HEK293T (cell line): ENCODE measurements around the gene PLCL2.

ENCODE experiments used
- CTCF ChIA-PET: fragments of 350-600 bp; formaldehyde crosslinking; extraction: SDS; loops from one replicate; lab custom pipeline; 2021; ENCODE audit warnings: antibody characterized with exemption, inconsistent platforms; lab: Yijun Ruan, JAX
- POLR2A ChIA-PET: fragments of 350-600 bp; formaldehyde crosslinking; extraction: SDS; loops from one replicate; lab custom pipeline; 2020; ENCODE audit warnings: antibody characterized with exemption, inconsistent platforms; lab: Yijun Ruan, JAX
- DNase-seq: peaks from one replicate; pipeline ENCODE4 v3.0.0; 2012; ENCODE audit warnings: mixed read lengths; ENCODE audit errors: extremely low spot score
- ARNT ChIP-seq: fragments of 450-650 bp; IDR thresholded peaks from 2 replicates; pipeline ENCODE4 v1.6.1; 2017; ENCODE audit warnings: mild to moderate bottlenecking
- BHLHE40 ChIP-seq: fragments of 450-650 bp; IDR thresholded peaks from 2 replicates; pipeline ENCODE4 v1.6.1; 2016; ENCODE audit warnings: mild to moderate bottlenecking, moderate library complexity, borderline replicate concordance
- CTBP1 ChIP-seq: fragments of 450-650 bp; IDR thresholded peaks from 2 replicates; pipeline ENCODE4 v1.6.1; 2016; ENCODE audit warnings: borderline replicate concordance
- ELF4 ChIP-seq: fragments of 450-650 bp; IDR thresholded peaks from 2 replicates; pipeline ENCODE4 v1.6.1; 2017; ENCODE audit warnings: antibody characterized with exemption
- FOXA1 ChIP-seq: fragments of 450-650 bp; IDR thresholded peaks from 2 replicates; pipeline ENCODE4 v1.6.1; 2016; ENCODE audit warnings: mild to moderate bottlenecking
- FOXK2 ChIP-seq: fragments of 450-650 bp; IDR thresholded peaks from 2 replicates; pipeline ENCODE4 v1.6.1; 2016; ENCODE audit warnings: mild to moderate bottlenecking
- FOXM1 ChIP-seq: fragments of 450-650 bp; IDR thresholded peaks from 2 replicates; pipeline ENCODE4 v1.6.1; 2017; ENCODE audit warnings: mild to moderate bottlenecking, borderline replicate concordance
- HDGF ChIP-seq: fragments of 450-650 bp; IDR thresholded peaks from 2 replicates; pipeline ENCODE4 v1.6.1; 2017; ENCODE audit warnings: antibody characterized with exemption, borderline replicate concordance
- L3MBTL2 ChIP-seq: fragments of 450-650 bp; conservative IDR thresholded peaks from 2 replicates; pipeline ENCODE4 v1.6.1; 2016; ENCODE audit warnings: mild to moderate bottlenecking
- LEF1 ChIP-seq: fragments of 450-650 bp; IDR thresholded peaks from 2 replicates; pipeline ENCODE4 v1.6.1; 2017; ENCODE audit warnings: mild to moderate bottlenecking, borderline replicate concordance
- NFRKB ChIP-seq: fragments of 450-650 bp; IDR thresholded peaks from 2 replicates; pipeline ENCODE4 v1.6.1; 2016; ENCODE audit warnings: mild to moderate bottlenecking, moderate library complexity
- SP1 ChIP-seq: fragments of 450-650 bp; IDR thresholded peaks from 2 replicates; pipeline ENCODE4 v1.6.1; 2017
- SUZ12 ChIP-seq: fragments of 450-650 bp; IDR thresholded peaks from 2 replicates; pipeline ENCODE4 v1.6.1; 2016; ENCODE audit warnings: mild to moderate bottlenecking
- TARDBP ChIP-seq: fragments of 450-650 bp; IDR thresholded peaks from 2 replicates; pipeline ENCODE4 v1.6.1; 2016
- ZNF384 ChIP-seq: fragments of 450-650 bp; IDR thresholded peaks from 2 replicates; pipeline ENCODE4 v1.6.1; 2016
- TF ChIP-seq, protein P1 (sequence below): fragments of 450-650 bp; IDR thresholded peaks from 2 replicates; pipeline ENCODE4 v1.6.1; 2016

Gene PLCL2

DNA sequence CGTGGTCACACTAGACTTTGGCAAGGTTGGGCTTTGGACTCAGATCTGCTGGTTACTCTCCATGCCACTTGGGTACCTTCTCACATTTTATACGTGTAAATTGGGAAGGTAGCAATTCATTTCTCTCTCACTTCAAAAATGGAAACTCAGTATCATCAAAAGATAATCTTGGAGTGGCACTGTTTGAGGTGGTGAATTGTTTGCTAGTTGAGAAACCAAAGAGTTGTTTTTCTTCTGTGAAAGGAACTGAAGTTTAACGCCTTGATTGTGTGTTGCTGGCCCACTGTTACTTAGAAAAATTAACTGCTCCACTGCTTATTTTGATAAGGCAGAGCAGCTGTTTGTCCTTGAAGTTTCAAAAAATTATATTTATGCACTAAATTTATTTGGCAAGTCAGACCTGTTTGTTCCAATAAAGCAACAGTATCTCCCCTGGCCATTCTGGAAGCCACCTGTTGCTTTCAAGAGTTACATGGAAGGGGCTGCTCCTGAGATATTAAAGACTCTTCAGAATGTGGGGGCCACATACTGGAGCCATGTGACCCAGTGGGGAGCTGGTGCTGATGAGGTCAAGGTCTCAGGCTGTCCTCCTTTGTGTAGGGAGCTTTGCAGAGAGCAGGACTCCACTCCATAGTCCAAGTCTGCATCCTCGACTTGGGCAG lies 16.2 kb downstream of the PLCL2 start:
- CTCF ChIA-PET, result interaction anchor here (0.8 kb wide), 1 partner anchor 72 kb away, joined by 3 read pairs; no protein-coding TSS in a partner anchor

DNA sequence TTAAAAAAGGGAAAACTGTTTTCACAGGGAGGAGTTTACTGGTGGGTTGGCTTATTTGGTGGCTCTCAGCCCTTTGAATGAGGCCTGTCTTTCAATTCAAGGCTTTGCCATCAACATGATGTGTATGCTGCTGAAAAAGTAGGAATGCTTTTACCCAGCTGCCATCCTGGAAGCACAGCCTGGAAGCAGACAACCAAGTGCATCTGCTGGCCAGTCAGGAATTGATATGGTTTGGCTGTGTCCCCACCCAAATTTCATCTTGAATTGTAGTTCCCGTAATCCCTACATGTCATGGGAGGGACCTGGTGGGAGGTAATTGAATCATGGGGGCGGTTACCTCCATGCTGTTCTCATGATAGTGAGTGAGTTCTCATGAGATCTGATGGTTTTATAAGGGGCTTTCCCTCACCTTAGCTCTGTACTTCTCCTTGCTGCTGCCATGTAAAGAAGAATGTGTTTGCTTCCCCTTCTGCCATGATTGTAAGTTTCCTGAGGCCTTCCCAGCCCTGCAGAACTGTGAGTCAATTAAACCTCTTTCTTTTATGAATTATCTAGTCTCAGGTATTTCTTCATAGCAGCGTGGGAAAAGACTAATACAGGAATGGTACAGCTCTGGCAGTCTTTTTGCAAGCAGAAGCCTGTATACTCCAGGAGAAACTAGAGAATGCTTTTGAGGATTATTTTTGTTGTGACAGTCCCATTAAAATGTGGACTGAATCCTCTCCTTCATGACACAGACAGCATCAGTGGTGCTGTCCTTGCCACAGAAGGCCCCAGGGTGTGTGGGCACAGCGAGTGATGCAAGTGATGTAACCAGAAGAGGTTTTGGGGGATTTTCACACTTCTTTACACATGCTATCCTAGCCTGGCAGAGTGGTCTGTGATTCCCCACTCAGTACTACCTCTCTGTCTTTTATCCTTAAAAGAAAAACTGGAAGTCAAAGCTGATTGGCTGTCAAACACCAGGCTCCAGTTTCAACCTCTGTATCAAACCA lies 20.0 kb downstream of the PLCL2 start:
- no peak for TF ChIP-seq ELF4
- TF ChIP-seq L3MBTL2, result no peak
- no peak for TF ChIP-seq FOXK2
- POLR2A ChIA-PET, result no interaction called here
- CTCF ChIA-PET, result no interaction called here
- DNase-seq, result no peak

More for the DNA sequence above, 16.2 kb downstream of the PLCL2 start:
- TF ChIP-seq, protein P1, sequence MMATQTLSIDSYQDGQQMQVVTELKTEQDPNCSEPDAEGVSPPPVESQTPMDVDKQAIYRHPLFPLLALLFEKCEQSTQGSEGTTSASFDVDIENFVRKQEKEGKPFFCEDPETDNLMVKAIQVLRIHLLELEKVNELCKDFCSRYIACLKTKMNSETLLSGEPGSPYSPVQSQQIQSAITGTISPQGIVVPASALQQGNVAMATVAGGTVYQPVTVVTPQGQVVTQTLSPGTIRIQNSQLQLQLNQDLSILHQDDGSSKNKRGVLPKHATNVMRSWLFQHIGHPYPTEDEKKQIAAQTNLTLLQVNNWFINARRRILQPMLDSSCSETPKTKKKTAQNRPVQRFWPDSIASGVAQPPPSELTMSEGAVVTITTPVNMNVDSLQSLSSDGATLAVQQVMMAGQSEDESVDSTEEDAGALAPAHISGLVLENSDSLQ, result no peak
- no peak for TF ChIP-seq ARNT
- TF ChIP-seq CTBP1, result no peak
- TF ChIP-seq NFRKB, result no peak
- no peak for TF ChIP-seq L3MBTL2
- TF ChIP-seq SP1, result no peak
- no peak for TF ChIP-seq HDGF
- no peak for TF ChIP-seq ELF4
- no peak for TF ChIP-seq FOXA1
- DNase-seq, result no peak
- POLR2A ChIA-PET, result no interaction called here

DNA sequence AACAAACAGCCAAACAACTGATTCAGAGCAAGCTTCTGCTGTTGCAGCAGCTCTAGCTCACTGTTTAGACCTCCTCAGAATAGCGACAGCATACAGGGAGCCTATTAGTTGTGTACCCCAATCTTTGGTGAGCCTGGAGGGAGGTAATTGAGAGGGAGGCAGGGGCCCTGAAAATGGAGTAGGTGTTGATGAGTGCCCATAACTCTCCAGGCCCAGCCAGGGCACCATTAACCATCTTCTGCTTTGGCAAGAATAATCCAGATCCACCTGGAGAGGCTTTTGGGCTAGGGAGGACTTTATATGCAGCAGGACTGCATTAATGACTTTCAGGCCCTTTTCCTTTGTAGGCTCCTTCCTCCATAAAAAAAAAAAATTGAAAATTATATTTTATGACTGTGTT lies 20.9 kb downstream of the PLCL2 start:
- ChIA-PET CTCF (no interaction called here), POLR2A (no interaction called here)
- TF ChIP-seq TARDBP (no peak), SUZ12 (no peak), ZNF384 (no peak), FOXK2 (no peak), FOXA1 (no peak), HDGF (no peak), L3MBTL2 (no peak), ELF4 (no peak), NFRKB (no peak), FOXM1 (no peak), ARNT (no peak), SP1 (no peak)
- TF ChIP-seq, protein P1, result no peak
- DNase-seq, result no peak

DNA sequence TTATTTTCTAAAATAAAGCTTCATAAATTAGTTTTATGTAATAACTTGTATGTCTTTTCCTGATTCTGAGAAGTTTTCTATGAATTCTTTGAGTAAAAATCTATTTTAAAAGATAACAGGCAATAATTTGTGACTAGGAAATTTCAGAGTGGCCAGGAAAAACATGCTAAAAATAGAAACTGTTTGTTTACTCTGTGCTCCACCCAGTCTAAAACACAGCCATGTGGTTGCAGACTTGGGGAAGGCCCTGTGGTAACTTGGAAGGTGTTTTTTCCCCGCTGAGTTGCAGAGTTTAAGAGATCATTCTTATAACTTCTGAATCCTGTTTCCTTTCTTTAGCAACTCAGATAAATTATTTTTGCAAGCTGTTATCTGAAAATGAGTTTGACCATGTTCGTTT lies 21.9 kb downstream of the PLCL2 start:
- ChIA-PET POLR2A (no interaction called here), CTCF (interaction anchor here (1.0 kb wide), 1 partner anchor 22 kb away, joined by 3 read pairs; no protein-coding TSS in a partner anchor)
- TF ChIP-seq FOXM1, result no peak
- no peak for TF ChIP-seq BHLHE40
- TF ChIP-seq, protein P1, result no peak
- TF ChIP-seq LEF1, result no peak
- no peak for TF ChIP-seq HDGF
- TF ChIP-seq ARNT, result no peak
- no peak for TF ChIP-seq FOXK2
- TF ChIP-seq TARDBP, result no peak
- TF ChIP-seq CTBP1, result no peak
- no peak for TF ChIP-seq SP1
- no peak for DNase-seq

DNA sequence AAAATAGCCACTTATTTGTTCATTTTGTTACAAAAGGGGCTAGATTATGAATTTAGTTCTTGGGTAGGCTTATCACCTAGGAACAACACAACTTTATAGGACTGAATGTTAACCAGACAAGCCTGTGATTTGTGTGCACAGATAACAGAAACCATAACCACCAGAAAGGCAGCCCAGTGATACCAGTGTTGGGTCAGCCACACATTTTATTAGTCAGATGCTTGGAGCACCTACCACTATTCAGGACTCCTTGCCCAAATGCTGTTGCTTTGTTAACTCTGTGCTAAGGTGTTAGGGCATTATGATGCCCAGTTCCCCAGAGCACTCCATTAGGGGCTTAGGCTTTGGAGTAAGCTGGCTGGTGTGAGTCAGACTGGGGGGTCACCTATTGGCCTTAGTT lies 22.5 kb downstream of the PLCL2 start:
- CTCF ChIA-PET, result interaction anchor here (0.5 kb wide), 1 partner anchor 17 kb away, joined by 3 read pairs; no protein-coding TSS in a partner anchor
- DNase-seq, result no peak
- TF ChIP-seq LEF1 (no peak), CTBP1 (no peak), TARDBP (no peak), FOXK2 (no peak), FOXA1 (no peak), SP1 (no peak), SUZ12 (no peak), L3MBTL2 (no peak)
- TF ChIP-seq, protein P1, result no peak
- POLR2A ChIA-PET, result no interaction called here
